SK-N-SH (cell line): Measurements from ENCODE around the gene RAD51B. TPM values are rescaled to one million over a fixed set of nuclear protein-coding genes. Genes with fewer than 3 reads are reported as not detected.

ENCODE experiments used
- CTCF ChIA-PET: fragments of 300-600, 350-600 bp; formaldehyde crosslinking; extraction: SDS; loops from one replicate; lab custom pipeline; 2021; lab: Yijun Ruan, JAX
- POLR2A ChIA-PET: fragments of 350-600 bp; sonication (Branson Sonifier 250); formaldehyde crosslinking; extraction: SDS; loops from one replicate; lab custom pipeline; 2020; ENCODE audit warnings: antibody characterized with exemption, inconsistent platforms; lab: Yijun Ruan, JAX
- DNase-seq: peaks from one replicate; pipeline ENCODE4 v3.0.0; 2012
- H2AFZ ChIP-seq: fragments of 200-600 bp; sonication (generic); 2 replicates; pipeline ENCODE4 v1.8.1; 2016; ENCODE audit warnings: antibody characterized with exemption, mild to moderate bottlenecking, low read depth
- H3F3A ChIP-seq: fragments of 200-600 bp; sonication (generic); replicated peaks from 2 replicates; pipeline ENCODE3; 2016; ENCODE audit warnings: antibody characterized with exemption, mild to moderate bottlenecking; ENCODE audit not compliant: insufficient read depth
- H3K27ac ChIP-seq, 2 experiments: fragments of 200-500 bp in 1 of 2; fragments of 200-600 bp in 1 of 2; sonication (Bioruptor generic) in 1 of 2; sonication (generic), shearing (Covaris generic) in 1 of 2; 2 replicates each; pipeline versions ENCODE4 v1.5.1 to v1.6.1; 2014 to 2016; ENCODE audit warnings: low read depth in 2 of 2, inconsistent platforms in 1 of 2, low read length in 1 of 2, mild to moderate bottlenecking in 1 of 2, mixed read lengths in 1 of 2
- H3K27me3 ChIP-seq: fragments of 200-600 bp; sonication (generic), shearing (Covaris generic); 2 replicates; pipeline ENCODE4 v1.6.1; 2016; ENCODE audit warnings: mixed run types; ENCODE audit not compliant: insufficient read depth
- H3K36me3 ChIP-seq, 2 experiments: fragments of 200-500 bp in 1 of 2; fragments of 200-600 bp in 1 of 2; sonication (Bioruptor generic) in 1 of 2; sonication (generic) in 1 of 2; replicated peaks in 1 of 2; 2 replicates each; pipeline versions ENCODE3 to v1.5.1; 2014 to 2016; ENCODE audit warnings: low read length in 1 of 2, mild to moderate bottlenecking in 1 of 2; ENCODE audit not compliant: insufficient read depth in 2 of 2, control insufficient read depth in 1 of 2
- H3K4me1 ChIP-seq, 2 experiments: fragments of 200-500 bp in 1 of 2; fragments of 200-600 bp in 1 of 2; sonication (Bioruptor generic) in 1 of 2; sonication (generic), shearing (Covaris generic) in 1 of 2; 2 replicates each; pipeline versions ENCODE4 v1.5.1 to v1.6.1; 2014 to 2016; ENCODE audit warnings: low read depth in 1 of 2, low read length in 1 of 2, mixed run types in 1 of 2; ENCODE audit not compliant: insufficient read depth in 2 of 2, control insufficient read depth in 1 of 2
- H3K4me2 ChIP-seq: fragments of 200-600 bp; sonication (generic), shearing (Covaris generic); 2 replicates; pipeline ENCODE4 v1.6.1; 2017; ENCODE audit warnings: mixed run types
- H3K4me3 ChIP-seq, 2 experiments: fragments of 200-500 bp in 1 of 2; fragments of 200-600 bp in 1 of 2; sonication (Bioruptor generic) in 1 of 2; sonication (generic), shearing (Covaris generic) in 1 of 2; 2 replicates each; pipeline versions ENCODE4 v1.5.1 to v1.8.1; 2014 to 2016; ENCODE audit warnings: low read depth in 2 of 2, inconsistent platforms in 1 of 2, low read length in 1 of 2, mild to moderate bottlenecking in 1 of 2, mixed read lengths in 1 of 2, moderate library complexity in 1 of 2
- H3K79me2 ChIP-seq: fragments of 200-600 bp; sonication (generic); 2 replicates; pipeline ENCODE4 v1.8.1; 2017; ENCODE audit warnings: mild to moderate bottlenecking; ENCODE audit not compliant: insufficient read depth
- H3K9ac ChIP-seq: fragments of 200-600 bp; sonication (generic); 2 replicates; pipeline ENCODE4 v1.6.1; 2017; ENCODE audit warnings: mixed run types
- H3K9me2 ChIP-seq: fragments of 200-600 bp; sonication (generic); 2 replicates; pipeline ENCODE4 v1.6.1; 2017; ENCODE audit warnings: mixed run types
- H3K9me3 ChIP-seq: fragments of 200-600 bp; sonication (generic); 2 replicates; pipeline ENCODE4 v1.6.1; 2017; ENCODE audit warnings: mixed run types, mild to moderate bottlenecking, moderate library complexity
- H4K20me1 ChIP-seq: fragments of 200-600 bp; sonication (generic); 2 replicates; pipeline ENCODE4 v1.6.1; 2017; ENCODE audit warnings: mild to moderate bottlenecking, mixed run types; ENCODE audit not compliant: insufficient read depth
- CHD2 ChIP-seq: fragments of 150-350 bp; IDR thresholded peaks from 2 replicates; pipeline ENCODE4 v1.6.1; 2018; ENCODE audit warnings: low read length; ENCODE audit not compliant: partially characterized antibody
- EP300 ChIP-seq, 2 experiments: IDR thresholded peaks; 2 replicates each; pipeline versions ENCODE4 v1.4.0 to v1.6.1; 2012; ENCODE audit warnings: borderline replicate concordance in 1 of 2, low read depth in 1 of 2, low read length in 1 of 2
- EZH2phosphoT487 ChIP-seq: fragments of 200-600 bp; sonication (generic); IDR thresholded peaks from 2 replicates; pipeline ENCODE4 v1.6.1; 2017; ENCODE audit warnings: low read depth, mixed run types, mild to moderate bottlenecking, antibody characterized with exemption, moderate library complexity, borderline replicate concordance
- FOSL2 ChIP-seq: IDR thresholded peaks from 2 replicates; pipeline ENCODE4 v1.4.0; 2012; ENCODE audit warnings: low read depth, mild to moderate bottlenecking, moderate library complexity, borderline replicate concordance
- FOXJ3 ChIP-seq: sonication (generic); formaldehyde crosslinking; IDR thresholded peaks from 2 replicates; pipeline ENCODE4 v1.5.1; 2020; ENCODE audit warnings: mild to moderate bottlenecking, missing genetic modification reagents
- GABPA ChIP-seq: IDR thresholded peaks from 2 replicates; pipeline ENCODE4 v1.4.0; 2012; ENCODE audit warnings: low read depth, mild to moderate bottlenecking
- GATA2 ChIP-seq: sonication (generic); formaldehyde crosslinking; IDR thresholded peaks from 2 replicates; pipeline ENCODE4 v1.5.0; 2020; ENCODE audit warnings: mild to moderate bottlenecking, missing genetic modification reagents
- IRF3 ChIP-seq: fragments of 150-350 bp; IDR thresholded peaks from 2 replicates; pipeline ENCODE4 v1.6.1; 2016; ENCODE audit warnings: mild to moderate bottlenecking, low read depth, low read length
- JUND ChIP-seq: IDR thresholded peaks from 2 replicates; pipeline ENCODE4 v1.4.0; 2012
- MAX ChIP-seq: IDR thresholded peaks from 2 replicates; pipeline ENCODE4 v1.4.0; 2012; ENCODE audit warnings: low read depth
- MXI1 ChIP-seq: IDR thresholded peaks from 2 replicates; pipeline ENCODE4 v1.6.1; 2012; ENCODE audit warnings: mild to moderate bottlenecking, low read depth, low read length, improper control_type of control experiment
- NFIC ChIP-seq: IDR thresholded peaks from 2 replicates; pipeline ENCODE4 v1.4.0; 2012; ENCODE audit warnings: borderline replicate concordance
- POLR2AphosphoS5 ChIP-seq: IDR thresholded peaks from 2 replicates; pipeline ENCODE4 v1.6.1; 2012; ENCODE audit warnings: low read depth, low read length
- RCOR1 ChIP-seq: fragments of 150-350 bp; IDR thresholded peaks from 2 replicates; pipeline ENCODE4 v1.6.1; 2017; ENCODE audit warnings: antibody characterized with exemption, low read length
- REST ChIP-seq: IDR thresholded peaks from 2 replicates; pipeline ENCODE4 v1.6.1; 2012; ENCODE audit warnings: mild to moderate bottlenecking, low read depth, low read length, moderate library complexity
- RFX5 ChIP-seq: IDR thresholded peaks from 2 replicates; pipeline ENCODE4 v1.6.1; 2012; ENCODE audit warnings: mild to moderate bottlenecking, improper control_type of control experiment, low read length
- SIN3A ChIP-seq: IDR thresholded peaks from 2 replicates; pipeline ENCODE4 v1.6.1; 2012; ENCODE audit warnings: low read depth, mild to moderate bottlenecking, low read length, moderate library complexity, borderline replicate concordance
- SMC3 ChIP-seq: IDR thresholded peaks from 2 replicates; pipeline ENCODE4 v1.6.1; 2012; ENCODE audit warnings: low read depth, low read length, improper control_type of control experiment
- TCF12 ChIP-seq: IDR thresholded peaks from 2 replicates; pipeline ENCODE4 v1.4.0; 2012
- TEAD4 ChIP-seq: IDR thresholded peaks from 2 replicates; pipeline ENCODE4 v1.4.0; 2012; ENCODE audit warnings: mild to moderate bottlenecking, borderline replicate concordance; ENCODE audit not compliant: insufficient read depth
- USF1 ChIP-seq: IDR thresholded peaks from 2 replicates; pipeline ENCODE4 v1.4.0; 2012; ENCODE audit warnings: low read depth, borderline replicate concordance
- USF2 ChIP-seq: fragments of 150-350 bp; IDR thresholded peaks from 2 replicates; pipeline ENCODE4 v1.6.1; 2017; ENCODE audit warnings: antibody characterized with exemption, low read length, low read depth, borderline replicate concordance
- YY1 ChIP-seq: IDR thresholded peaks from 2 replicates; pipeline ENCODE4 v1.4.0; 2012; ENCODE audit warnings: low read depth, mild to moderate bottlenecking
- ZBTB33 ChIP-seq: IDR thresholded peaks from 2 replicates; pipeline ENCODE4 v1.4.0; 2012; ENCODE audit warnings: low read depth, borderline replicate concordance
- WGBS: methylation state at CpG from one replicate; pipeline ENCODE4 v1.1.6; 2017; ENCODE audit warnings: low lambda C conversion rate; 5-methylcytosine and 5-hydroxymethylcytosine counted together
- polyA plus RNA-seq, 3 experiments: library from polyadenylated mRNA; depleted of rRNA; stranded (reverse); fragments of >200 nt; gene quantifications; 2 replicates each; pipeline ENCODE4 v1.2.3, GENCODE V29; 2012

RAD51B gene
- polyA plus RNA-seq, 1 of the 3 experiments (the other 2 are of a cell fraction): 6.0 TPM

- H4K20me1 ChIP-seq: no peaks in the 10 kb centered on the region
- no peak overlapping the region for H3K9ac ChIP-seq
- H3K4me1 ChIP-seq: peaks cover 38 to 46% of the 10 kb centered on the region in 2 experiments
- H3K4me3 ChIP-seq: no peak overlapping the region
- DNase-seq: peak; percentile 66
- H3K79me2 ChIP-seq: no peaks in the 10 kb centered on the region
- ChIA-PET POLR2A (no interaction called here), CTCF (interaction anchor here (1.7 kb wide), 1 partner anchor 277 kb away, joined by 6 read pairs; no protein-coding TSS in a partner anchor)
- H3K4me2 ChIP-seq: peak overlapping the region; percentile 21; the same call in 1 of the 2 replicates
- H3K9me2 ChIP-seq: no peaks in the 10 kb centered on the region
- H3K36me3 ChIP-seq: no peaks in the 10 kb centered on the region
- H3K27ac ChIP-seq: peak overlapping the region; percentile 91 to 93; a peak in 3 of 4 replicates
- 47% methylated on average over 6 of the region's 6 CpGs for whole genome bisulfite sequencing
- H3K9me3 ChIP-seq: no peaks in the 10 kb centered on the region
- no peak overlapping the region for H2AFZ ChIP-seq
- peaks cover 12% of the 10 kb centered on the region for H3F3A ChIP-seq
- no peaks in the 10 kb centered on the region for H3K27me3 ChIP-seq
- TF ChIP-seq GABPA: no peak
- TF ChIP-seq USF1: no peak
- TF ChIP-seq REST: no peak
- no peak for TF ChIP-seq SMC3
- TF ChIP-seq IRF3: no peak
- no peak for TF ChIP-seq MAX
- 0 out of 2 replicates have a peak, but pooled peaks have one; percentile 19 for TF ChIP-seq MXI1
- TF ChIP-seq TCF12: peak; percentile 95
- peak; percentile 74 for TF ChIP-seq RCOR1
- peak; percentile 60; the same call in 1 of the 2 replicates for TF ChIP-seq JUND
- TF ChIP-seq TEAD4: no peak
- peak; percentile 86 to 90 for TF ChIP-seq EP300 (IDR thresholded peaks at IDR 0.05; ENCODE audit: borderline replicate concordance in 1 of 2, low read depth in 1 of 2, low read length in 1 of 2)
- no peak for TF ChIP-seq RFX5
- 0 out of 2 replicates have a peak, but pooled peaks have one; percentile 62 for TF ChIP-seq FOXJ3 (CRISPR knock-in tag)
- no peak for TF ChIP-seq YY1
- TF ChIP-seq USF2: no peak
- TF ChIP-seq SIN3A: no peak
- TF ChIP-seq FOSL2: peak; percentile 17; the same call in 1 of the 2 replicates
- TF ChIP-seq CHD2: no peak
- TF ChIP-seq ZBTB33: no peak
- peak; percentile 87 for TF ChIP-seq NFIC
- TF ChIP-seq POLR2AphosphoS5: peak; percentile 49; the same call in 1 of the 2 replicates
- peak; percentile 67 for TF ChIP-seq GATA2
- no peak for TF ChIP-seq EZH2phosphoT487
Observed at GRCh38 chr14:68512088-68512487, 692.5 kb downstream of the RAD51B start.
